Right atrium auricular region (tissue), 2 donors: Measurements from ENCODE around the gene RCN2. TPM values are rescaled to one million over a fixed set of nuclear protein-coding genes. Genes with fewer than 3 reads are reported as not detected.

Experiments
- DNase-seq: peaks from one replicate; pipeline ENCODE4 v3.0.0-alpha.2; 2019; ENCODE audit warnings: low spot score
- H3K27ac ChIP-seq, 2 donors: fragments of 200-600 bp; sonication (generic); 1 replicate in 1 of 2; 2 replicates in 1 of 2; pipeline ENCODE4 v1.5.1; 2016 to 2019
- H3K27me3 ChIP-seq, 2 donors: fragments of 200-600 bp; sonication (generic); one replicate each; pipeline versions ENCODE4 v1.5.1 to v1.6.0; 2017 to 2019
- H3K36me3 ChIP-seq: fragments of 200-600 bp; sonication (generic); one replicate; pipeline ENCODE4 v1.5.1; 2016
- H3K4me1 ChIP-seq, 2 donors: fragments of 200-600 bp; sonication (generic); one replicate each; pipeline versions ENCODE4 v1.5.1 to v1.6.0; 2017 to 2019
- H3K4me3 ChIP-seq, 2 donors: fragments of 200-600 bp; sonication (generic); 1 replicate in 1 of 2; 2 replicates in 1 of 2; pipeline ENCODE4 v1.5.1; 2017 to 2019; ENCODE audit warnings: mild to moderate bottlenecking in 1 of 2, moderate library complexity in 1 of 2
- H3K9me3 ChIP-seq, 2 donors: fragments of 200-600 bp; sonication (generic); one replicate each; pipeline ENCODE4 v1.5.1; 2019
- CTCF ChIP-seq, 2 donors: fragments of 200-600 bp; sonication (generic); IDR thresholded peaks; one replicate each; pipeline ENCODE4 v1.5.1; 2019; ENCODE audit warnings: antibody characterized with exemption in 2 of 2
- total RNA-seq, 2 donors: library from RNA; depleted of rRNA; stranded (reverse); fragments of >200 nt; gene quantifications; one replicate each; pipeline ENCODE4 v1.1.0, GENCODE V29; 2016

RCN2 gene
- total RNA-seq, 2 donors from 2014 or later = 20.9 to 39.9 TPM

DNA sequence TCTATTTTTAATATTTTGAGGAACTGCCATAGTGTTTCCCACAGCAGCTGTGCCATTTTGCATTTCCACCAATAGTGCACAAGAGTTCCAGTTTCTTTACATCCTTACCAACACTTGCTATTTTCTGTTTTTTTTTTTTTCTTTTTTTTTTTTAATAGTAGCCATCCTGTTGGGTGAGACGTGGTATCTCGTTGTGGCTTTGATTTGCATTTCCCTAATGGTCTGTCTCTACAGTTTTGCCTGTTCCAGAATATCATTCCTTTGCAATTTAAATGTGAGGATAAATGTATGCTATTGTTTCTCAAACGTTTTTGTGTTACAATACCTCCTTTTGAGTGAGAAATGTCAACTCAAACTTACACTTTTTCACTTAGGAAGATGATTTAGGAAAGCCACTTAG, 22.4 kb downstream of the RCN2 start:
- no peaks in the 10 kb centered on the region for H3K4me1 ChIP-seq
- H3K27ac ChIP-seq = no peak overlapping the region
- peaks cover 4% of the 10 kb centered on the region for H3K36me3 ChIP-seq
- H3K27me3 ChIP-seq = no peaks in the 10 kb centered on the region
- H3K4me3 ChIP-seq = no peak overlapping the region
- no peak for TF ChIP-seq CTCF (IDR thresholded peaks at IDR 0.05)
- DNase-seq = no peak
- H3K9me3 ChIP-seq = no peaks in the 10 kb centered on the region

DNA sequence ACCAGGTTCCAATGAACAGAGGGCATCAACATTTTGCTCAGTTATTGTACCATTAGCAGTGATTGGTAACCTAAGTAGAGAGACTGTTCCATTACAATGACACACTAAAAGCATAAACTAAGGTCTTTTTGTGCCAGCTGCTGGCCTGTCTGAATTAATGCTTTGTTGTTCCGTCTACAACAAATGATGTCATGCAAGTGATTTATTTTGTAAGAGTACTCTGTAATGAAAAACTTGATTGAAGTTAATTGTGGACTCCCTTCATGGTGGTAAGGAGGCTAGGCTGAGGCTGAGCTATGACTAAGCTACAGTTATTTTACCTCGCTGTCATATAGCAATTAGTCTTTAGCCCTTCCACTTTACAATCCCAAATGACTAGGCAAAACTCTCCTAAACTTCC, 23.2 kb downstream of the RCN2 start:
- Histone ChIP-seq H3K4me1 (no peaks in the 10 kb centered on the region), H3K36me3 (peaks cover 4% of the 10 kb centered on the region), H3K4me3 (no peak overlapping the region), H3K27ac (no peak overlapping the region), H3K9me3 (no peaks in the 10 kb centered on the region), H3K27me3 (no peaks in the 10 kb centered on the region)
- no peak for DNase-seq
- TF ChIP-seq CTCF (IDR thresholded peaks at IDR 0.05) = no peak

DNA sequence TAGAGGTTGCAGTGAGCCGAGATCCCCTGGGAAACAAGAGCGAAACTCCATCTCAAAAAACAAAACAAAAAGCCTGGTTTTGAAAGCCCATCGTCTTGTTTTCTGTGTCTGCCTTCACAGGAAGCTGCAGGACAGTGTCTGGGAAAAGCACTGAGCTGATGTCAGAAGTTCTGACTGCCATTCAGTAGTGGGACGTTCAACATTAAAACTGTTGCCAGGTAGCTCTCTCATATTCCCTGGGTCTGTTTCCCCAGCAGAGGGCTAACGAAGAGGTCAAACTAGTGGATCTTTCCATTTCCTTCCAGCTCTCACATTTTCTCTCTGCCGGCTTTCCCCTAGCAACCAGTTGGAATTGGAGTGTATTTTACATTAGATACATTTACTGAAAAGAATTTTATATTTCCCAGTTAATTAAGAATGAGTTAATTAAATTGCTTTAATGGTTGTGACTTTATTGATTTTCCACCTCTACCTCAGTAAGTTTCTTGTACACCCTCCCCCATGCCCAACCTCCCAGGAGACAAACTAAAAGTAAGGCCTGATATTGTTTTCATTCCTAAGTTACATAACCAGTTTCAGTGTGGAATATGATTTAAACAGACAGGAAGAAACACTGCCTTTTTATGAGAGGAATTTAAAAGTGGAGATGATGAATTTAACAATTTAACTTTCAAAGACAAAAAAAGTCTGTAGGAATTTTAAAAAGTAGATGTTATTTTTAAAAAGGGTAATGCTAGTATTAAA, 29.9 kb downstream of the RCN2 start:
- Histone ChIP-seq H3K9me3 (no peaks in the 10 kb centered on the region), H3K27me3 (no peaks in the 10 kb centered on the region), H3K4me1 (peaks cover 0 to 13% of the 10 kb centered on the region in 2 donors), H3K36me3 (no peaks in the 10 kb centered on the region), H3K4me3 (no peak overlapping the region), H3K27ac (no peak overlapping the region)
- DNase-seq = no peak
- no peak for TF ChIP-seq CTCF (IDR thresholded peaks at IDR 0.05)

GRCh38 chr15:76962337-76963013, 30.9 kb downstream of the RCN2 start:
- Histone ChIP-seq H3K4me3 (no peak overlapping the region), H3K9me3 (no peaks in the 10 kb centered on the region), H3K27me3 (no peaks in the 10 kb centered on the region), H3K27ac (no peak overlapping the region), H3K4me1 (peaks cover 0 to 19% of the 10 kb centered on the region in 2 donors), H3K36me3 (no peaks in the 10 kb centered on the region)
- TF ChIP-seq CTCF (IDR thresholded peaks at IDR 0.05) = no peak
- DNase-seq = no peak

GRCh38 chr15:76963596-76963995, 32.0 kb downstream of the RCN2 start:
- Histone ChIP-seq H3K9me3 (no peaks in the 10 kb centered on the region), H3K27ac (no peak overlapping the region), H3K4me1 (peaks cover 0 to 21% of the 10 kb centered on the region in 2 donors), H3K4me3 (no peak overlapping the region), H3K27me3 (no peaks in the 10 kb centered on the region), H3K36me3 (no peaks in the 10 kb centered on the region)
- no peak for DNase-seq
- no peak for TF ChIP-seq CTCF (IDR thresholded peaks at IDR 0.05)
